Fibroblast of lung (primary cell): ENCODE measurements around the gene ACYP2. TPM values are rescaled to one million over a fixed set of nuclear protein-coding genes. Genes with fewer than 3 reads are reported as not detected.
A peak's percentile ranks its signal among the peaks of the same experiment; 100 is the strongest.

Experiments
- DNase-seq, 2 donors: peaks; one replicate each; pipeline versions ENCODE4 v3.0.0 to v3.0.0-alpha.2; 2010; ENCODE audit warnings: low read depth in 2 of 2
- H2AFZ ChIP-seq: 2 replicates; pipeline ENCODE4 v1.5.1; 2012; ENCODE audit warnings: low read length, control low read depth, inconsistent platforms
- H3K27ac ChIP-seq: 2 replicates; pipeline ENCODE4 v1.5.1; 2011; ENCODE audit warnings: low read length, control low read depth; ENCODE audit not compliant: insufficient read depth
- H3K27me3 ChIP-seq: 2 replicates; pipeline ENCODE4 v1.5.1; 2011; ENCODE audit warnings: mild to moderate bottlenecking, low read length; ENCODE audit not compliant: control insufficient read depth, insufficient read depth
- H3K36me3 ChIP-seq: 2 replicates; pipeline ENCODE4 v1.5.1; 2011; ENCODE audit warnings: low read length; ENCODE audit not compliant: control insufficient read depth, insufficient read depth
- H3K4me1 ChIP-seq: 2 replicates; pipeline ENCODE4 v1.5.1; 2011; ENCODE audit warnings: low read length; ENCODE audit not compliant: control insufficient read depth, insufficient read depth; ENCODE audit errors: extremely low read depth
- H3K4me2 ChIP-seq: 2 replicates; pipeline ENCODE4 v1.5.1; 2011; ENCODE audit warnings: low read length, control low read depth; ENCODE audit not compliant: insufficient read depth; ENCODE audit errors: extremely low read depth
- H3K4me3 ChIP-seq, 4 experiments: fragments of 200-600 bp in 1 of 4; sonication (generic) in 1 of 4; replicated peaks in 1 of 4; 2 replicates each; pipeline ENCODE4 v1.5.1; 2011 to 2016; ENCODE audit warnings: low read length in 4 of 4, low read depth in 3 of 4, mild to moderate bottlenecking in 3 of 4, control low read depth in 2 of 4, inconsistent platforms in 1 of 4, mixed read lengths in 1 of 4; ENCODE audit not compliant: insufficient read depth in 1 of 4; ENCODE audit errors: control extremely low read depth in 1 of 4
- H3K79me2 ChIP-seq: 2 replicates; pipeline ENCODE4 v1.5.1; 2012; ENCODE audit warnings: mild to moderate bottlenecking, low read length, inconsistent platforms; ENCODE audit not compliant: control insufficient read depth, insufficient read depth
- H3K9ac ChIP-seq: 2 replicates; pipeline ENCODE4 v1.5.1; 2011; ENCODE audit warnings: mild to moderate bottlenecking, low read length, control low read depth; ENCODE audit not compliant: insufficient read depth
- H3K9me3 ChIP-seq: 2 replicates; pipeline ENCODE4 v1.5.1; 2012; ENCODE audit warnings: low read depth, low read length; ENCODE audit not compliant: control insufficient read depth, insufficient read depth
- H4K20me1 ChIP-seq: 2 replicates; pipeline ENCODE4 v1.5.1; 2011; ENCODE audit warnings: low read length; ENCODE audit not compliant: control insufficient read depth, insufficient read depth; ENCODE audit errors: extremely low read depth
- CTCF ChIP-seq, 2 donors: IDR thresholded peaks in 1 of 2; conservative IDR thresholded peaks in 1 of 2; 1 replicate in 1 of 2; 2 replicates in 1 of 2; pipeline ENCODE4 v1.5.1; 2011 to 2012; ENCODE audit warnings: low read length in 2 of 2, control low read depth in 1 of 2, inconsistent platforms in 1 of 2, low read depth in 1 of 2, mild to moderate bottlenecking in 1 of 2
- EZH2 ChIP-seq: IDR thresholded peaks from 2 replicates; pipeline ENCODE4 v1.5.1; 2012; ENCODE audit warnings: low read length, control low read depth, mild to moderate bottlenecking; ENCODE audit errors: missing control alignments
- polyA plus RNA-seq, 2 donors: library from polyadenylated mRNA; depleted of rRNA in 1 of 2; stranded (reverse) in 1 of 2; unstranded in 1 of 2; fragments of >200 nt; gene quantifications; 2 replicates each; pipeline ENCODE4 v1.2.1, GENCODE V29; 2011 to 2012; ENCODE audit warnings: missing spikeins in 1 of 2
- total RNA-seq: library from RNA; depleted of rRNA; stranded (reverse); fragments of >200 nt; gene quantifications from 2 replicates; pipeline ENCODE4 v1.2.1, GENCODE V29; 2014

Gene ACYP2
- total and polyA plus RNA-seq, 2 donors (not counting 1 experiment from before 2014, with no cell fraction given) = 9.7 to 24.4 TPM

DNA sequence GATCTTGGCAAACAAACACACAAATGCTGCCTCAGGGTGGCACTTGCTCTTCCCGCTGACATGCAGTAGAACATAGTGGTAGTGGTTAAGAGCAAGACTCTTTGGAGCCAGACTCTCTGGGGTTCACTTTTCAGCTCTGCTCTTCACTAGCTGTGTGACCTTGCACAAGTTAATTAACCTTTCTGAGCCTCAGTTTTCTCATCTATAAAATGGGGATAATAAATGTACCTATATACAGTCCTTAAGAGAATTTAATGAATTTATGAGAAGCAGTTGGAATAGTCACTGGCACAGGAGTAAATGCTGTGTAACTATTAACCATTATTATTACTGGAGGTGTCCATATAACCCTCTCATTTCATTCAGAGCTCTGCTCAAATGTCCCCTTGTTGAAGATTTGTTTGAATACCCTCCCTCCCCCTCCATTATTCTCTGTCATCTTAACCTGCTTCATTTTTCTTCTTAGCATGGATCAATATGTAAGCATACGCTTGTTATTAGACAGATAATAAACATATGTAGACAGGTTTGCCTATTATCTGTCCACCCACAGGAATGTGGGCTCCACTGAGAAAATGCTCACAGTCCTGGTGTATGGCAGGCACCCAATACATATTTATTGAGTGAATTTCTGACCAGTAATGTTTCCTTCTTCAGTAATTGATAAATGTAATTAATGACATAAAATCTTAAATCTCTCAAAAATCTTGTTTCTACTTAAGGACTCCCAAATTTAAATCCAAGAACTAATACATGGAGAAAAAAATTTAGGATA, 76.1 kb downstream of the ACYP2 start:
- Histone ChIP-seq H3K27me3 (no peaks in the 10 kb centered on the region), H4K20me1 (no peaks in the 10 kb centered on the region), H3K9me3 (no peaks in the 10 kb centered on the region), H3K4me2 (no peak overlapping the region), H3K27ac (no peak overlapping the region), H3K4me3 (no peak overlapping the region), H3K9ac (no peak overlapping the region), H3K79me2 (no peaks in the 10 kb centered on the region), H3K36me3 (no peaks in the 10 kb centered on the region), H2AFZ (no peak overlapping the region), H3K4me1 (no peaks in the 10 kb centered on the region)
- no peak for TF ChIP-seq EZH2
- no peak for TF ChIP-seq CTCF (conservative IDR thresholded peaks at IDR 0.05 in 1 of 2, IDR thresholded peaks at IDR 0.05 in 1 of 2; ENCODE audit: low read depth in 1 of 2, low read length in 2 of 2)
- peak in 1 of 2 donors; percentile 58 for DNase-seq

- no peaks in the 10 kb centered on the region for H3K79me2 ChIP-seq
- H3K27ac ChIP-seq = no peak overlapping the region
- no peak overlapping the region for H3K4me2 ChIP-seq
- no peaks in the 10 kb centered on the region for H3K36me3 ChIP-seq
- no peak overlapping the region for H3K4me3 ChIP-seq
- H3K9me3 ChIP-seq = no peaks in the 10 kb centered on the region
- no peak for DNase-seq
- no peaks in the 10 kb centered on the region for H3K27me3 ChIP-seq
- H2AFZ ChIP-seq = no peak overlapping the region
- no peak overlapping the region for H3K9ac ChIP-seq
- TF ChIP-seq EZH2 = no peak
- no peak for TF ChIP-seq CTCF (conservative IDR thresholded peaks at IDR 0.05 in 1 of 2, IDR thresholded peaks at IDR 0.05 in 1 of 2; ENCODE audit: low read depth in 1 of 2, low read length in 2 of 2)
- no peaks in the 10 kb centered on the region for H4K20me1 ChIP-seq
- H3K4me1 ChIP-seq = no peaks in the 10 kb centered on the region
Observed at GRCh38 chr2:54194761-54195750, 79.6 kb downstream of the ACYP2 start.

GRCh38 chr2:54196646-54197045, 81.2 kb downstream of the ACYP2 start:
- H3K36me3 ChIP-seq = no peaks in the 10 kb centered on the region
- H2AFZ ChIP-seq = no peak overlapping the region
- H3K4me1 ChIP-seq = no peaks in the 10 kb centered on the region
- no peaks in the 10 kb centered on the region for H3K79me2 ChIP-seq
- no peak overlapping the region for H3K27ac ChIP-seq
- no peak for DNase-seq
- H3K9me3 ChIP-seq = no peaks in the 10 kb centered on the region
- TF ChIP-seq CTCF (conservative IDR thresholded peaks at IDR 0.05 in 1 of 2, IDR thresholded peaks at IDR 0.05 in 1 of 2; ENCODE audit: low read depth in 1 of 2, low read length in 2 of 2) (no peak), EZH2 (no peak)
- no peaks in the 10 kb centered on the region for H4K20me1 ChIP-seq
- H3K4me3 ChIP-seq = no peak overlapping the region
- H3K9ac ChIP-seq = no peak overlapping the region
- no peaks in the 10 kb centered on the region for H3K27me3 ChIP-seq
- no peak overlapping the region for H3K4me2 ChIP-seq
